ENCODE data around the gene C10orf143. TPM values are rescaled to one million over a fixed set of nuclear protein-coding genes. Genes with fewer than 3 reads are reported as not detected.

Gene C10orf143
- total RNA-seq, 1 experiment from 2014 or later = 1.6 TPM

GRCh38 chr10:130047336-130047735 is 63.3 kb downstream of the C10orf143 start (continued):
- TF ChIP-seq CREB1 (CRISPR knock-in tag; IDR thresholded peaks at IDR 0.05) (no peak), ZSCAN18 (CRISPR knock-in tag; IDR thresholded peaks at IDR 0.05) (no peak), SP1 (CRISPR knock-in tag; conservative IDR thresholded peaks at IDR 0.05) (no peak), FOXP4 (CRISPR knock-in tag; IDR thresholded peaks at IDR 0.05) (no peak), NFYB (CRISPR knock-in tag; conservative IDR thresholded peaks at IDR 0.05; ENCODE audit: low read depth) (no peak), ZNF281 (CRISPR knock-in tag; IDR thresholded peaks at IDR 0.05) (no peak), NR1H2 (CRISPR knock-in tag; IDR thresholded peaks at IDR 0.05) (no peak)

GRCh38 chr10:130046591-130046990 is 64.0 kb downstream of the C10orf143 start:
- ATAC-seq (no peak), DNase-seq (ENCODE audit: low spot score) (no peak)
- POLR2A ChIA-PET = no interaction called here
- H3K4me3 Mint-ChIP-seq = no peak overlapping the region
- H3K36me3 Mint-ChIP-seq = no peaks in the 10 kb centered on the region
- no peaks in the 10 kb centered on the region for H3K9me3 Mint-ChIP-seq
- CTCF ChIA-PET = interaction anchor here (0.9 to 2.1 kb wide), 2 partner anchors 64 to 81 kb away, joined by 5 to 7 read pairs; partner anchors contain the start of gene C10orf143
- no peak overlapping the region for H3K27ac Mint-ChIP-seq
- TF ChIP-seq ATF3 (CRISPR knock-in tag; conservative IDR thresholded peaks at IDR 0.05) (no peak), E2F4 (CRISPR knock-in tag; IDR thresholded peaks at IDR 0.05; ENCODE audit: borderline replicate concordance, low read depth) (no peak), MYBL2 (CRISPR knock-in tag; IDR thresholded peaks at IDR 0.05) (no peak), ERG (CRISPR knock-in tag; IDR thresholded peaks at IDR 0.05) (no peak), TEAD4 (CRISPR knock-in tag; IDR thresholded peaks at IDR 0.05) (no peak), ZNF671 (CRISPR knock-in tag; IDR thresholded peaks at IDR 0.05) (no peak), ZSCAN18 (CRISPR knock-in tag; IDR thresholded peaks at IDR 0.05) (no peak)
- peaks cover 22% of the 10 kb centered on the region for H3K4me1 Mint-ChIP-seq
- no peaks in the 10 kb centered on the region for H3K27me3 Mint-ChIP-seq (ENCODE audit: low read depth)

Data from WTC11 (cell line).